ENCODE results near the gene CALCB.

GRCh38 chr11:15113381-15113780 lies 40.0 kb downstream of the CALCB start:
- TF ChIP-seq CTCF (IDR thresholded peaks at IDR 0.05) (no peak), POLR2A (IDR thresholded peaks at IDR 0.05) (no peak)
